ENCODE data around the gene SVIP.

SVIP gene

DNA sequence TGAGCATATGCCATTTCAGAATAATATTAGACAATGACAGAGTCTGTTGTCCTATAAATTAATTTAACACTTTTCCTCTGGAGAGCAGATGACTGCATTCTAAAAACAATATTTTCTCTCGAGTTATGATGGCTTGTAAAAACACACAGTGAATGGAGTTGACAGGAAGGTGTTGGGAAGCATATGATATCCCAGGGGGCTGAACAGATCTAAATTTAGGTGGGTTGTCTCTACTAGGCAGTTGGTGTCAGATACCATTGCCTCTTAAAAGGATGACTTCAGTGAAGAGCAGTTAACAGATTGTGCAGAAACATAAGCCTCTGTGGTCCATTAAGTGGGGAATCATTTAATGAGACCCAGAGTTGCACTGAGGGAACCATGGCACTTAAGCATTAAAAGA lies 30.7 kb downstream of the SVIP start:
- TF ChIP-seq, protein P1, sequence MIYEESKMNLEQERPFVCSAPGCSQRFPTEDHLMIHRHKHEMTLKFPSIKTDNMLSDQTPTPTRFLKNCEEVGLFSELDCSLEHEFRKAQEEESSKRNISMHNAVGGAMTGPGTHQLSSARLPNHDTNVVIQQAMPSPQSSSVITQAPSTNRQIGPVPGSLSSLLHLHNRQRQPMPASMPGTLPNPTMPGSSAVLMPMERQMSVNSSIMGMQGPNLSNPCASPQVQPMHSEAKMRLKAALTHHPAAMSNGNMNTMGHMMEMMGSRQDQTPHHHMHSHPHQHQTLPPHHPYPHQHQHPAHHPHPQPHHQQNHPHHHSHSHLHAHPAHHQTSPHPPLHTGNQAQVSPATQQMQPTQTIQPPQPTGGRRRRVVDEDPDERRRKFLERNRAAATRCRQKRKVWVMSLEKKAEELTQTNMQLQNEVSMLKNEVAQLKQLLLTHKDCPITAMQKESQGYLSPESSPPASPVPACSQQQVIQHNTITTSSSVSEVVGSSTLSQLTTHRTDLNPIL (CRISPR knock-in tag; IDR thresholded peaks at IDR 0.05; ENCODE audit: low read depth) = no peak
- TF ChIP-seq SNAI2 (CRISPR knock-in tag; IDR thresholded peaks at IDR 0.05) = no peak
- no peak for TF ChIP-seq ESRRG (CRISPR knock-in tag; IDR thresholded peaks at IDR 0.05)
- TF ChIP-seq TOX (CRISPR knock-in tag; IDR thresholded peaks at IDR 0.05; ENCODE audit: borderline replicate concordance) = no peak
- TF ChIP-seq, protein P2, sequence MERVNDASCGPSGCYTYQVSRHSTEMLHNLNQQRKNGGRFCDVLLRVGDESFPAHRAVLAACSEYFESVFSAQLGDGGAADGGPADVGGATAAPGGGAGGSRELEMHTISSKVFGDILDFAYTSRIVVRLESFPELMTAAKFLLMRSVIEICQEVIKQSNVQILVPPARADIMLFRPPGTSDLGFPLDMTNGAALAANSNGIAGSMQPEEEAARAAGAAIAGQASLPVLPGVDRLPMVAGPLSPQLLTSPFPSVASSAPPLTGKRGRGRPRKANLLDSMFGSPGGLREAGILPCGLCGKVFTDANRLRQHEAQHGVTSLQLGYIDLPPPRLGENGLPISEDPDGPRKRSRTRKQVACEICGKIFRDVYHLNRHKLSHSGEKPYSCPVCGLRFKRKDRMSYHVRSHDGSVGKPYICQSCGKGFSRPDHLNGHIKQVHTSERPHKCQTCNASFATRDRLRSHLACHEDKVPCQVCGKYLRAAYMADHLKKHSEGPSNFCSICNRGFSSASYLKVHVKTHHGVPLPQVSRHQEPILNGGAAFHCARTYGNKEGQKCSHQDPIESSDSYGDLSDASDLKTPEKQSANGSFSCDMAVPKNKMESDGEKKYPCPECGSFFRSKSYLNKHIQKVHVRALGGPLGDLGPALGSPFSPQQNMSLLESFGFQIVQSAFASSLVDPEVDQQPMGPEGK (CRISPR knock-in tag; IDR thresholded peaks at IDR 0.05; ENCODE audit: borderline replicate concordance) = no peak
- no peak for TF ChIP-seq RARB (CRISPR knock-in tag; IDR thresholded peaks at IDR 0.05)
- no peak for TF ChIP-seq BACH2 (CRISPR knock-in tag; IDR thresholded peaks at IDR 0.05; ENCODE audit: borderline replicate concordance)
- no peak for TF ChIP-seq ZFP30 (CRISPR knock-in tag; IDR thresholded peaks at IDR 0.05)
- TF ChIP-seq, protein P3, sequence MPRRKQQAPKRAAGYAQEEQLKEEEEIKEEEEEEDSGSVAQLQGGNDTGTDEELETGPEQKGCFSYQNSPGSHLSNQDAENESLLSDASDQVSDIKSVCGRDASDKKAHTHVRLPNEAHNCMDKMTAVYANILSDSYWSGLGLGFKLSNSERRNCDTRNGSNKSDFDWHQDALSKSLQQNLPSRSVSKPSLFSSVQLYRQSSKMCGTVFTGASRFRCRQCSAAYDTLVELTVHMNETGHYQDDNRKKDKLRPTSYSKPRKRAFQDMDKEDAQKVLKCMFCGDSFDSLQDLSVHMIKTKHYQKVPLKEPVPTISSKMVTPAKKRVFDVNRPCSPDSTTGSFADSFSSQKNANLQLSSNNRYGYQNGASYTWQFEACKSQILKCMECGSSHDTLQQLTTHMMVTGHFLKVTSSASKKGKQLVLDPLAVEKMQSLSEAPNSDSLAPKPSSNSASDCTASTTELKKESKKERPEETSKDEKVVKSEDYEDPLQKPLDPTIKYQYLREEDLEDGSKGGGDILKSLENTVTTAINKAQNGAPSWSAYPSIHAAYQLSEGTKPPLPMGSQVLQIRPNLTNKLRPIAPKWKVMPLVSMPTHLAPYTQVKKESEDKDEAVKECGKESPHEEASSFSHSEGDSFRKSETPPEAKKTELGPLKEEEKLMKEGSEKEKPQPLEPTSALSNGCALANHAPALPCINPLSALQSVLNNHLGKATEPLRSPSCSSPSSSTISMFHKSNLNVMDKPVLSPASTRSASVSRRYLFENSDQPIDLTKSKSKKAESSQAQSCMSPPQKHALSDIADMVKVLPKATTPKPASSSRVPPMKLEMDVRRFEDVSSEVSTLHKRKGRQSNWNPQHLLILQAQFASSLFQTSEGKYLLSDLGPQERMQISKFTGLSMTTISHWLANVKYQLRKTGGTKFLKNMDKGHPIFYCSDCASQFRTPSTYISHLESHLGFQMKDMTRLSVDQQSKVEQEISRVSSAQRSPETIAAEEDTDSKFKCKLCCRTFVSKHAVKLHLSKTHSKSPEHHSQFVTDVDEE (CRISPR knock-in tag; IDR thresholded peaks at IDR 0.05) = no peak
- no peak for TF ChIP-seq ARNTL (CRISPR knock-in tag; IDR thresholded peaks at IDR 0.05; ENCODE audit: borderline replicate concordance, low read depth)
- no peak for ATAC-seq

DNA sequence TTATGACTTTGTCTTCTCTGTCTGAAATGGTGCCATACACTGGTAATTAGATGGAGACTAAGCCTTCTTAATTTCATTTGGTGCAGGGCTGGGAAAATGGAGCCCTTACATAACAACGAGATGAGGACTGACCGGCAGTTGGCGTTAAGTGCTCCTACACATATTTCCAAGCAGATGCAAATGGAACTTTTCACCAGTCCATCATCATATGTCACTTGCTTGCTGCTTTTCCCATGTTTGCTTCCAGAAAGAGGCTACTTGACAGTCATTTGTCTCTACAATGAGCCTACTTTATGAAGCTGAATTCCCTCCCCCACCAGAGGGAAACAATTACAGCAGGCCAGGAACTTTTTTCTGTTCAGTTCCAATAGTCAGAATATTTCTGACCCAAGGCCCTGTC lies 32.6 kb downstream of the SVIP start:
- TF ChIP-seq GLIS3 (CRISPR knock-in tag; IDR thresholded peaks at IDR 0.05) = no peak
- no peak for TF ChIP-seq RARB (CRISPR knock-in tag; IDR thresholded peaks at IDR 0.05)
- no peak for TF ChIP-seq ZNF8 (CRISPR knock-in tag; IDR thresholded peaks at IDR 0.05)
- TF ChIP-seq ARNTL (CRISPR knock-in tag; IDR thresholded peaks at IDR 0.05; ENCODE audit: borderline replicate concordance, low read depth) = no peak
- no peak; the same call in 1 of the 2 replicates for TF ChIP-seq ISL1 (CRISPR knock-in tag; IDR thresholded peaks at IDR 0.05)
- ATAC-seq = no peak

DNA sequence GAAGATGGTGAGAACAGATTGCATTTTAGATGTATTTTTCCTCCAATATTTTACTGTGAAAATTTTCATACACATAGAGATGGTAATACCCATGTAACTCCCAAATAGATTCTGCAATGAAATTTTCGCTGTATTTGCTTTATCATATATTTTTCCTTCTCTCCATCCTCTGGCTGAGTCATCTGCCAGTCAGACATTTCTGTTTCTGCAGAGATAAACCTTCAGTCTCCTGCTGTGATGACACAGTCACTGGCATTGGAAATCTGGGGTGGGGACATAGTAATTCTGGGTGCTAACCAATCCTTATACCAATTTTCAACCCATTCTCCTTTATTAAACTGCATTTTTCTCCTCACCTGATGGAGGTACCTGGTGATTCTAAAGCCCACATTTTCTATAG lies 33.7 kb downstream of the SVIP start:
- no peak for ATAC-seq
- TF ChIP-seq ZFP30 (CRISPR knock-in tag; IDR thresholded peaks at IDR 0.05) (no peak), CSDC2 (CRISPR knock-in tag; IDR thresholded peaks at IDR 0.05) (no peak), SNAI2 (CRISPR knock-in tag; IDR thresholded peaks at IDR 0.05) (no peak), ZFP3 (CRISPR knock-in tag; IDR thresholded peaks at IDR 0.05) (no peak), TCF4 (CRISPR knock-in tag; IDR thresholded peaks at IDR 0.05; ENCODE audit: borderline replicate concordance) (no peak), ARNTL (CRISPR knock-in tag; IDR thresholded peaks at IDR 0.05; ENCODE audit: borderline replicate concordance, low read depth) (no peak), ZNF8 (CRISPR knock-in tag; IDR thresholded peaks at IDR 0.05) (no peak), RARB (CRISPR knock-in tag; IDR thresholded peaks at IDR 0.05) (no peak), ISL1 (CRISPR knock-in tag; IDR thresholded peaks at IDR 0.05) (no peak)
- TF ChIP-seq, protein P4, sequence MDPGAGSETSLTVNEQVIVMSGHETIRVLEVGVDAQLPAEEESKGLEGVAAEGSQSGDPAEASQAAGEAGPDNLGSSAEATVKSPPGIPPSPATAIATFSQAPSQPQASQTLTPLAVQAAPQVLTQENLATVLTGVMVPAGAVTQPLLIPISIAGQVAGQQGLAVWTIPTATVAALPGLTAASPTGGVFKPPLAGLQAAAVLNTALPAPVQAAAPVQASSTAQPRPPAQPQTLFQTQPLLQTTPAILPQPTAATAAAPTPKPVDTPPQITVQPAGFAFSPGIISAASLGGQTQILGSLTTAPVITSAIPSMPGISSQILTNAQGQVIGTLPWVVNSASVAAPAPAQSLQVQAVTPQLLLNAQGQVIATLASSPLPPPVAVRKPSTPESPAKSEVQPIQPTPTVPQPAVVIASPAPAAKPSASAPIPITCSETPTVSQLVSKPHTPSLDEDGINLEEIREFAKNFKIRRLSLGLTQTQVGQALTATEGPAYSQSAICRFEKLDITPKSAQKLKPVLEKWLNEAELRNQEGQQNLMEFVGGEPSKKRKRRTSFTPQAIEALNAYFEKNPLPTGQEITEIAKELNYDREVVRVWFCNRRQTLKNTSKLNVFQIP (CRISPR knock-in tag; IDR thresholded peaks at IDR 0.05; ENCODE audit: borderline replicate concordance, low read depth) = no peak
- TF ChIP-seq, protein P1 (CRISPR knock-in tag; IDR thresholded peaks at IDR 0.05; ENCODE audit: low read depth) = no peak

DNA sequence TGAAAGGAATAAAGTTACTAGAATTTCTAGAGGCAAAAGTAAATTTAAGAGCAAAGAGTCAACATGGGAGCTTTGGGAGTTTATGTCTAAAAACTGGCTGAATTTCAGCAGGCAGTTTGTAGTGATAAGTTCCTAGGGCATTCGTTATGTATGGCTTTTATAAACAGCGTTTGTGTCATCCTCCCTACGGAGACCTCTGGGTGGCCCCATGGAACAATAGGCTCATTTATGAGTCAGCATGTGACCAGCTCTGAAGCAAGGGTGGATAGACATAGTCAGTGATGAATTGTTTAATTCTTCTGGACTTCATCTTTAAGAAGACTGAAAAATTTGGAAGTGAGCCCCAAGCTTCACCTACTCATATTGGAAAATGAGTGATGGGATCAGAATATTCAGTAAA lies 37.1 kb downstream of the SVIP start:
- ATAC-seq = peak; percentile 54
- no peak for TF ChIP-seq TOX (CRISPR knock-in tag; IDR thresholded peaks at IDR 0.05; ENCODE audit: borderline replicate concordance)
- no peak for TF ChIP-seq BACH2 (CRISPR knock-in tag; IDR thresholded peaks at IDR 0.05; ENCODE audit: borderline replicate concordance)
- 0 out of 2 replicates have a peak, but pooled peaks have one; percentile 18 for TF ChIP-seq ISL1 (CRISPR knock-in tag; IDR thresholded peaks at IDR 0.05)
- TF ChIP-seq OSR1 (CRISPR knock-in tag; IDR thresholded peaks at IDR 0.05) = no peak
- 0 out of 2 replicates have a peak, but pooled peaks have one; percentile 44 for TF ChIP-seq ZFP3 (CRISPR knock-in tag; IDR thresholded peaks at IDR 0.05)

All from SK-N-SH treated with all-trans-retinoic acid at 6 μM for 48 hours (cell line).